OCI-LY7 (cell line): Measurements from ENCODE around the gene STXBP5. TPM values are rescaled to one million over a fixed set of nuclear protein-coding genes. Genes with fewer than 3 reads are reported as not detected.

Experiments used
- BruUV-seq: library from RNA; stranded (reverse); fragments of 400-500 nt; replicated peaks from 2 replicates; lab custom pipeline; 2021; lab: Mats Ljungman, UMichigan
- CTCF ChIA-PET: fragments of 300-600 bp; sonication (Branson Sonifier 250); formaldehyde crosslinking; loops from one replicate; lab custom pipeline; 2022; ENCODE audit warnings: antibody characterized with exemption; ENCODE audit not compliant: unreplicated experiment; lab: Charles Lee
- POLR2A ChIA-PET: fragments of 300-600 bp; sonication (Branson Sonifier 250); formaldehyde crosslinking; loops from one replicate; lab custom pipeline; 2022; ENCODE audit warnings: antibody characterized with exemption; lab: Charles Lee
- DNase-seq: peaks from one replicate; pipeline ENCODE4 v3.0.0-alpha.2; 2015; ENCODE audit warnings: low spot score
- H2AFZ ChIP-seq: fragments of 200-600 bp; sonication (generic), shearing (Covaris generic); 2 replicates; pipeline ENCODE4 v1.6.1; 2014; ENCODE audit warnings: mild to moderate bottlenecking, antibody characterized with exemption, low read length, moderate library complexity
- H3K27ac ChIP-seq: fragments of 200-600 bp; sonication (generic); 2 replicates; pipeline ENCODE4 v1.5.1; 2014; ENCODE audit warnings: mixed run types, low read depth, mild to moderate bottlenecking, moderate library complexity, low read length, inconsistent platforms; ENCODE audit not compliant: poor library complexity, severe bottlenecking
- H3K36me3 ChIP-seq: fragments of 200-600 bp; sonication (generic); 2 replicates; pipeline ENCODE4 v1.6.1; 2014; ENCODE audit warnings: mild to moderate bottlenecking, antibody characterized with exemption, low read length, moderate library complexity, mixed read lengths; ENCODE audit not compliant: insufficient read depth
- H3K4me1 ChIP-seq: fragments of 200-600 bp; sonication (generic); 2 replicates; pipeline ENCODE4 v1.5.1; 2014; ENCODE audit warnings: mild to moderate bottlenecking, low read length; ENCODE audit not compliant: insufficient read depth, poor library complexity, severe bottlenecking
- H3K4me2 ChIP-seq: fragments of 200-600 bp; sonication (generic); 2 replicates; pipeline ENCODE4 v1.6.1; 2014; ENCODE audit warnings: mild to moderate bottlenecking, low read length
- H3K4me3 ChIP-seq: fragments of 200-600 bp; sonication (generic); 2 replicates; pipeline ENCODE4 v1.5.1; 2014; ENCODE audit warnings: mild to moderate bottlenecking, low read depth, low read length; ENCODE audit not compliant: poor library complexity, severe bottlenecking
- H3K79me2 ChIP-seq: fragments of 200-600 bp; sonication (generic); 2 replicates; pipeline ENCODE4 v1.6.1; 2016; ENCODE audit warnings: low read depth, mild to moderate bottlenecking, low read length, moderate library complexity, mixed read lengths; ENCODE audit not compliant: insufficient read depth
- H3K9me2 ChIP-seq: fragments of 200-600 bp; sonication (generic); 2 replicates; pipeline ENCODE4 v1.6.1; 2016; ENCODE audit warnings: mild to moderate bottlenecking, low read length, mixed read lengths; ENCODE audit not compliant: insufficient read depth
- H3K9me3 ChIP-seq: fragments of 200-600 bp; sonication (generic); 2 replicates; pipeline ENCODE4 v1.6.1; 2014; ENCODE audit warnings: mild to moderate bottlenecking, mixed run types, low read length, mixed read lengths
- H4K20me1 ChIP-seq: fragments of 200-600 bp; sonication (generic); 2 replicates; pipeline ENCODE4 v1.6.1; 2014; ENCODE audit warnings: mild to moderate bottlenecking, antibody characterized with exemption, low read length, moderate library complexity, mixed read lengths; ENCODE audit not compliant: insufficient read depth
- CTCF ChIP-seq: fragments of 200-600 bp; sonication (generic); conservative IDR thresholded peaks from 2 replicates; pipeline ENCODE4 v1.5.1; 2014; ENCODE audit warnings: mild to moderate bottlenecking, antibody characterized with exemption, low read length, moderate library complexity, mixed read lengths
- EZH2phosphoT487 ChIP-seq: fragments of 200-600 bp; sonication (generic); IDR thresholded peaks from 2 replicates; pipeline ENCODE4 v1.6.1; 2018; ENCODE audit warnings: low read depth, borderline replicate concordance, mild to moderate bottlenecking, mixed run types, antibody characterized with exemption, low read length, moderate library complexity, mixed read lengths
- intact Hi-C: fragments of 100-400 bp; cut with micrococcal nuclease; formaldehyde crosslinking; loops from one replicate; pipeline ENCODE4 v1.10.0; 2022; ENCODE audit not compliant: unreplicated experiment
- total RNA-seq, 2 experiments: library from RNA; depleted of rRNA in 1 of 2; stranded (reverse); fragments of >200 nt in 1 of 2; shearing (Covaris generic) in 1 of 2; gene quantifications; 2 replicates each; pipeline ENCODE4 v1.2.3, GENCODE V29; 2014 to 2022

STXBP5 gene
- total RNA-seq, 2 experiments from 2014 or later: 12.3 to 15.4 TPM

GRCh38 chr6:147345902-147346301 is 141.7 kb downstream of the STXBP5 start:
- no peaks in the 10 kb centered on the region for H3K9me3 ChIP-seq
- no peak for DNase-seq
- CTCF ChIA-PET: no interaction called here
- H3K9me2 ChIP-seq: no peaks in the 10 kb centered on the region
- H3K4me1 ChIP-seq: no peaks in the 10 kb centered on the region
- POLR2A ChIA-PET: no interaction called here
- TF ChIP-seq CTCF (no peak), EZH2phosphoT487 (no peak)
- BruUV-seq: no TSS peak
- no peaks in the 10 kb centered on the region for H4K20me1 ChIP-seq
- no peak overlapping the region for H3K4me3 ChIP-seq
- H3K36me3 ChIP-seq: no peaks in the 10 kb centered on the region
- intact Hi-C loops: no loop called here
- H3K27ac ChIP-seq: no peak overlapping the region
- no peak overlapping the region for H2AFZ ChIP-seq
- H3K4me2 ChIP-seq: no peak overlapping the region
- H3K79me2 ChIP-seq: no peaks in the 10 kb centered on the region

DNA sequence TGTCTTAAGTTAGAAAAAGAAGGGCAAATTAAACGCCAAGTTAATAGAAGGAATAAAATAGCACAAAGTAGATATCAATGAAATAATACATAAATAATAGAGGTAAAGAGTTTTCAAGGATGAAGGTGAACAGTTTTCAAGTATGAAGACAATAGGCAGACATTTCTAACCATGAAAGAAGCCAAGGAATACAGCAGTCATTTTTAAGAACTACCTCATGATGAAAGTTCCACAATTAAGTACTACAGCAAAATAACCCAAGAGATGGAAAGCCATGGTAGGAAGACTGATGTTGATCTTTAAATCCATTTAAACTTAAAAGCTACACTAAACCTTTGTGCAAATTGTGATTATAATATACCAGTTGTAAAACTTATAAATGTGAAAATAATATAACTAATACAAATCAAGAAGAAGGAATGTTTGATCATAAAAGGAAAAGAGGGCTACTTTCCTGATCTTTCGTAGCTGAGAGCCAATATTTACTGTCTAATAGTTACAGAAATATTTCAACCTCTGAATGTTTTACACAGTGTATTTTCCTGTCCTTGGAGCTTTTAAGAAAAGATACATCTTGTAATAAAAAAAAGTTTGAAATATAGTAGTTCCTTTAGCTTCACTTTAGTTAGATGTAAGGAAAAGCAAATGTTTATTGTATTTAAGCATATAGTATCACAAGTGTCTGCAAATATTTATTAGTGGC is 143.1 kb downstream of the STXBP5 start:
- Histone ChIP-seq H3K4me3 (no peak overlapping the region), H3K79me2 (no peaks in the 10 kb centered on the region), H3K36me3 (no peaks in the 10 kb centered on the region), H3K27ac (no peak overlapping the region), H3K4me1 (no peaks in the 10 kb centered on the region), H4K20me1 (no peaks in the 10 kb centered on the region), H3K4me2 (no peak overlapping the region), H3K9me2 (no peaks in the 10 kb centered on the region), H3K9me3 (no peaks in the 10 kb centered on the region), H2AFZ (no peak overlapping the region)
- BruUV-seq: no TSS peak
- ChIA-PET CTCF (no interaction called here), POLR2A (interaction anchor here (0.9 kb wide), 1 partner anchor 10 kb away, joined by 3 read pairs; no protein-coding TSS in a partner anchor)
- TF ChIP-seq CTCF (no peak), EZH2phosphoT487 (no peak)
- no peak for DNase-seq
- intact Hi-C loops: no loop called here

DNA sequence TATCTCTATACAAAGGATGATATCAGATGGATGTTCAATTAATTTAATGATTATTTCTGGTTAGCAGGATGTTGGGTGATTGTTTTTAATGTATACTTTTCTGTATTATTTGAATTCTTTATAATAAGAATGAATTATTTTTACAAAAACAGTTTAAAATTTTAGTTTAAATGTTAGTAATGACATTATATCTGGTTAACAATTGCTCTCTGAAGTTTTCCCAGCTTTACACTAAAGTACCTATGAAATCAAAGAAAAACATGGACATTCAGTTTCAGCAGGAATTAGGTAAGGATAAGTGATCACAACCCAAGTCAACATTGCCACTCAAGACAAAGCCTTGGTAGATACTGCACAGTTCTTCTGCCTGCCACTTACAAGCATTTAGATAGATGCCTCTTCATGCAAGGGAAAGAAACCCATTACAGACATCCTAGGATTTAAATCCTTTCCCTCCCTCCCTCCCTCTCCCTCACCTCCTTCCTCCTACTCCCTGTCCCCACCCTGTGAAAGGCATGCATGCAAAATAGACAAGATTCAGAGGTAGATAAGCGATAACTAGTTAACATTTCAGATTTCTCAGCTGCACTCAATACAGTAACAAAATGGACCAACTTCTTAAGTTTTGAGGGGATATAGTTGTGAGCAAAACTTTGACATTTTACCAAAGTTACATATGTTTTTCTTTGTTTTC is 143.8 kb downstream of the STXBP5 start:
- no peak overlapping the region for H3K27ac ChIP-seq
- ChIA-PET CTCF (no interaction called here), POLR2A (interaction anchor here (0.9 kb wide), 1 partner anchor 11 kb away, joined by 3 read pairs; no protein-coding TSS in a partner anchor)
- BruUV-seq: no TSS peak
- no peak for DNase-seq
- no peaks in the 10 kb centered on the region for H3K79me2 ChIP-seq
- no peaks in the 10 kb centered on the region for H4K20me1 ChIP-seq
- intact Hi-C loops: no loop called here
- TF ChIP-seq CTCF (no peak), EZH2phosphoT487 (no peak)
- H3K4me2 ChIP-seq: no peak overlapping the region
- H3K9me3 ChIP-seq: no peaks in the 10 kb centered on the region
- H3K36me3 ChIP-seq: no peaks in the 10 kb centered on the region
- no peaks in the 10 kb centered on the region for H3K9me2 ChIP-seq
- no peak overlapping the region for H2AFZ ChIP-seq
- H3K4me1 ChIP-seq: no peaks in the 10 kb centered on the region
- H3K4me3 ChIP-seq: no peak overlapping the region
